OCI-LY3 (cell line): Measurements from ENCODE around the gene SFXN1.

ENCODE experiments used
- H2AFZ ChIP-seq: fragments of 200-600, 300-600 bp; shearing (Covaris generic); 2 replicates; pipeline ENCODE4 v1.6.0; 2014; ENCODE audit warnings: antibody characterized with exemption, low read depth, low read length
- H3K27ac ChIP-seq: fragments of 200-600, 300-600 bp; sonication (generic); 2 replicates; pipeline ENCODE4 v1.5.1; 2014; ENCODE audit warnings: mild to moderate bottlenecking, low read length, moderate library complexity, mixed read lengths
- H3K27me3 ChIP-seq: fragments of 200-600, 300-600 bp; sonication (generic); 2 replicates; pipeline ENCODE4 v1.6.1; 2014; ENCODE audit warnings: low read depth, low read length, mixed read lengths
- H3K36me3 ChIP-seq: fragments of 200-600, 300-600 bp; sonication (generic); replicated peaks from 2 replicates; pipeline ENCODE3; 2014; ENCODE audit warnings: low read depth, low read length, mixed read lengths
- H3K4me1 ChIP-seq: fragments of 300-600, 200-600 bp; sonication (generic); 2 replicates; pipeline ENCODE4 v1.6.1; 2014; ENCODE audit warnings: low read length, mixed read lengths
- H3K4me2 ChIP-seq: fragments of 200-600, 300-600 bp; sonication (generic); 2 replicates; pipeline ENCODE4 v1.6.1; 2014; ENCODE audit warnings: low read length, mixed read lengths
- H3K4me3 ChIP-seq: fragments of 300-600, 200-600 bp; sonication (generic); 2 replicates; pipeline ENCODE4 v1.5.1; 2014; ENCODE audit warnings: antibody characterized with exemption, mild to moderate bottlenecking, low read length, moderate library complexity
- H3K79me2 ChIP-seq: fragments of 300-600, 200-600 bp; shearing (Covaris generic); 2 replicates; pipeline ENCODE4 v1.6.1; 2014; ENCODE audit warnings: mild to moderate bottlenecking, low read length, mixed read lengths
- H3K9ac ChIP-seq: fragments of 300-600, 200-600 bp; shearing (Covaris generic); 2 replicates; pipeline ENCODE4 v1.6.0; 2014; ENCODE audit warnings: mild to moderate bottlenecking, low read length, moderate library complexity
- H3K9me3 ChIP-seq: fragments of 200-600, 300-600 bp; shearing (Covaris generic); 2 replicates; pipeline ENCODE4 v1.6.1; 2014; ENCODE audit warnings: low read length, mixed read lengths; ENCODE audit not compliant: insufficient read depth
- H4K20me1 ChIP-seq: fragments of 200-600, 300-600 bp; sonication (generic); 2 replicates; pipeline ENCODE4 v1.6.1; 2016; ENCODE audit warnings: low read length, mixed read lengths; ENCODE audit not compliant: insufficient read depth
- CTCF ChIP-seq: fragments of 200-600, 300-600 bp; sonication (generic); IDR thresholded peaks from 2 replicates; pipeline ENCODE4 v1.5.1; 2014; ENCODE audit warnings: antibody characterized with exemption, low read length, low read depth
- EZH2phosphoT487 ChIP-seq: fragments of 200-600 bp; shearing (Covaris generic); IDR thresholded peaks from 2 replicates; pipeline ENCODE4 v1.6.1; 2018; ENCODE audit warnings: antibody characterized with exemption, mixed run types, low read depth

The SFXN1 gene, protein sequence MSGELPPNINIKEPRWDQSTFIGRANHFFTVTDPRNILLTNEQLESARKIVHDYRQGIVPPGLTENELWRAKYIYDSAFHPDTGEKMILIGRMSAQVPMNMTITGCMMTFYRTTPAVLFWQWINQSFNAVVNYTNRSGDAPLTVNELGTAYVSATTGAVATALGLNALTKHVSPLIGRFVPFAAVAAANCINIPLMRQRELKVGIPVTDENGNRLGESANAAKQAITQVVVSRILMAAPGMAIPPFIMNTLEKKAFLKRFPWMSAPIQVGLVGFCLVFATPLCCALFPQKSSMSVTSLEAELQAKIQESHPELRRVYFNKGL

DNA sequence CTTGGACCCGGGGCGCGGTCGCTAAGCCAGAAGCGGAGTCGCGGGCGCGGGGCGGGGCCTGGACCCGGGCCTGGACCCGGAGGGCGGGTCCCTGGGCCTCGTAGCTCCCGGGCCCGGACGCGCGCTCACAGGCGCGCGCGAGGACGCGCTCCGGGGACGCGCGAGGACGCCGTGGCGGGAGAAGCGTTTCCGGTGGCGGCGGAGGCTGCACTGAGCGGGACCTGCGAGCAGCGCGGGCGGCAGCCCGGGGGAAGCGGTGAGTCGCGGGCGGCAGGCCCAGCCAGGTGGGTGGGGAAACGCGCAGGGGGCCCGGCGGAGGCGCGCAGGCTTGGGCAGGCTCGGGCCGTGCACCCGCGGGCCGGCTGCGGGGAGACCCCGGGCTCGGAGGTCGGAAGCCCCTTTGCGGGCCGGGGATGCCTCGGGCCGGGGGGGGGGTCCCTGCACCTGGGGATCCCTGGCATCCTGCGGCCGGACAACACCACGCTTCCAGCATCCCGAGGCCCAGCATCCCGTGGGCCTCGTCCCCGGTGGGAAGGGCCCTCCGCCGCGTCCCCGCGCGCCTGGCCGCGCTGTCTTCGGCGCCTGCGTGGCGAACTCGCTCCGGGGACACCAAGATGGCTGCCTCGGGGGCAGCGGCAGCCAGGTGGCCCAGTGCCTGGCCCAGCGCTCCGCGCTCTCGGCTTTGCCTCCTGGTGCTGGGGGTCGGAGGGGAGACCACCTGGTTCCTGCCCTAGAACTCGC is at the start of gene SFXN1:
SFXN1 (plus strand) TSS at position 177 of the 741 bp plus-strand sequence. CDS start 13,544 bp downstream, outside the sequence.
- peak within 1 kb of the TSS; percentile 55 for H3K27ac ChIP-seq
- no peak for TF ChIP-seq EZH2phosphoT487
- no peak for TF ChIP-seq CTCF
- peaks cover 10% of the 10 kb centered on the region for H3K4me1 ChIP-seq

GRCh38 chr5:175434800-175435199 is 43.6 kb upstream of the SFXN1 start:
- Histone ChIP-seq H3K36me3 (no peaks in the 10 kb centered on the region), H3K27ac (no peak overlapping the region), H3K27me3 (peaks cover 17% of the 10 kb centered on the region; the same call in 1 of the 2 replicates), H3K4me3 (no peak overlapping the region), H3K4me2 (no peak overlapping the region), H2AFZ (no peak overlapping the region), H3K9ac (no peak overlapping the region), H3K9me3 (no peaks in the 10 kb centered on the region), H4K20me1 (no peaks in the 10 kb centered on the region), H3K79me2 (no peaks in the 10 kb centered on the region), H3K4me1 (no peaks in the 10 kb centered on the region)
- TF ChIP-seq CTCF (no peak), EZH2phosphoT487 (no peak)

More for the DNA sequence above, at the start of gene SFXN1:
- Histone ChIP-seq H3K4me2 (peak within 1 kb of the TSS; percentile 99), H3K36me3 (peaks cover 38% of the 10 kb centered on the region), H3K9me3 (no peaks in the 10 kb centered on the region), H3K79me2 (peaks cover 52% of the 10 kb centered on the region), H4K20me1 (peaks cover 40% of the 10 kb centered on the region), H3K27me3 (peaks cover 32% of the 10 kb centered on the region), H3K9ac (peak within 1 kb of the TSS; percentile 98), H3K4me3 (peak within 1 kb of the TSS; percentile 92), H2AFZ (peak within 1 kb of the TSS; percentile 99)

GRCh38 chr5:175436359-175436758 is 42.0 kb upstream of the SFXN1 start:
- Histone ChIP-seq H3K4me3 (no peak overlapping the region), H4K20me1 (no peaks in the 10 kb centered on the region), H3K9me3 (no peaks in the 10 kb centered on the region), H3K4me1 (no peaks in the 10 kb centered on the region), H3K36me3 (no peaks in the 10 kb centered on the region), H3K79me2 (no peaks in the 10 kb centered on the region), H3K27ac (no peak overlapping the region), H3K27me3 (peaks cover 18% of the 10 kb centered on the region; the same call in 1 of the 2 replicates), H2AFZ (no peak overlapping the region), H3K4me2 (no peak overlapping the region), H3K9ac (no peak overlapping the region)
- TF ChIP-seq EZH2phosphoT487 (no peak), CTCF (no peak)

DNA sequence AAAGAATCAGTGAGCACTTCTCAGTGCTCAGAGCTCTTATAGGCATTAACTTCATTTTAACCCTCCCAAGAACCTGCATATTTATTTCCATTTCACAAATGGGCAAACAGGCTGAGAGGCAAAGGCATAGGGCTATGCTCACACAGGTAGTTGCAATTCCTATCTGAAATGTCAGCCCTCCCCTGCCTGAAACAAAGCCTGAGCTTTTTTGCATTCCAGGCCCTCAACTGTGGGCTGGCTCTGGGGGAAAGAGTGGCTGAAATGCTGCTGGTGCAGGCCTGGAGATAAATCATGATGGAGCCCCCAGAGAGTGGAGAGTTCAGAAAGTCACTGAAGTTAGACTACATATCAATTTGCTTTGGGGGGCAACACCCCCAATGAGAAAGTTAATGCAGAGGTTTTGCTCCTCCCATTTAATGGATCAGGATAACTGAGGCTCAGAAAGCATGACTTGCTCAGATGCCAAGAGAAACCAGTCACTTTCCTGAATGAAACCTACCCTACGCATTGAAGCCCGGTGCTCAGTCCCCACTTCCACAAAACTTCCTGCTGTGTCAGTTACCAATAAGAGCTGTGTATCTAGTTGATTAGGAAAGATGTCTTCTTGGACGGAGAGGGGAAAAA is 40.0 kb upstream of the SFXN1 start:
- Histone ChIP-seq H3K4me2 (no peak overlapping the region), H3K9me3 (no peaks in the 10 kb centered on the region), H3K36me3 (no peaks in the 10 kb centered on the region), H3K27ac (no peak overlapping the region), H3K4me1 (no peaks in the 10 kb centered on the region), H3K4me3 (no peak overlapping the region), H3K27me3 (peaks cover 19% of the 10 kb centered on the region; the same call in 1 of the 2 replicates), H4K20me1 (no peaks in the 10 kb centered on the region), H3K9ac (no peak overlapping the region), H3K79me2 (no peaks in the 10 kb centered on the region), H2AFZ (no peak overlapping the region)
- TF ChIP-seq CTCF (no peak), EZH2phosphoT487 (no peak)
